GM12878 (cell line): ENCODE measurements around the gene PI4KA. TPM values are rescaled to one million over a fixed set of nuclear protein-coding genes. Genes with fewer than 3 reads are reported as not detected.
A peak's percentile ranks its signal among the peaks of the same experiment; 100 is the strongest.

Experiments used
- ATAC-seq: fragments of 200-7000 bp; cut with Tn5 transposase; 3 replicates; pipeline ENCODE4 v1.9.1; 2020; ENCODE audit warnings: mild to moderate bottlenecking, moderate library complexity
- BruUV-seq: library from RNA; stranded (reverse); fragments of 400-500 nt; replicated peaks from 2 replicates; lab custom pipeline; 2021; lab: Mats Ljungman, UMichigan
- CTCF ChIA-PET: fragments of 300-600 bp; sonication (Branson Sonifier 250); formaldehyde crosslinking; extraction: SDS; loops from one replicate; lab custom pipeline; 2021; ENCODE audit warnings: inconsistent platforms; lab: Yijun Ruan, JAX
- POLR2A ChIA-PET: fragments of 350-600 bp; formaldehyde crosslinking; extraction: SDS; loops from one replicate; lab custom pipeline; 2021; ENCODE audit warnings: inconsistent platforms; lab: Charles Lee
- RAD21 ChIA-PET: fragments of 300-600 bp; sonication (Branson Sonifier 250); formaldehyde crosslinking; loops from one replicate; lab custom pipeline; 2023; ENCODE audit warnings: antibody characterized with exemption; ENCODE audit not compliant: unreplicated experiment; lab: Charles Lee
- SMC1A ChIA-PET: fragments of 300-600 bp; sonication (Branson Sonifier 250); formaldehyde crosslinking; loops from one replicate; lab custom pipeline; 2023; ENCODE audit not compliant: unreplicated experiment, uncharacterized antibody; lab: Charles Lee
- DNase-seq: peaks from one replicate; pipeline ENCODE4 v3.0.0-alpha.2; 2011; ENCODE audit warnings: low read depth, low spot score
- FAIRE-seq: peaks from 3 replicates; lab custom pipeline; 2011; peaks lifted over from hg19 to GRCh38; lab: Jason Lieb, UNC
- H2AFZ ChIP-seq: 2 replicates; pipeline ENCODE4 v1.6.0; 2011; ENCODE audit warnings: low read depth, low read length, control low read depth; ENCODE audit not compliant: control insufficient read depth
- H3K27ac ChIP-seq: 2 replicates; pipeline ENCODE4 v1.5.1; 2011; ENCODE audit warnings: control low read depth; ENCODE audit not compliant: control insufficient read depth, insufficient read depth
- H3K27me3 ChIP-seq, 2 experiments: replicated peaks in 1 of 2; 2 replicates each; pipeline versions ENCODE4 v1.6.0 to v1.6.1; 2011; ENCODE audit warnings: low read length in 1 of 2; ENCODE audit not compliant: control insufficient read depth in 2 of 2, insufficient read depth in 2 of 2
- H3K36me3 ChIP-seq, 2 experiments: 2 replicates each; pipeline ENCODE4 v1.5.1; 2011; ENCODE audit warnings: low read length in 1 of 2; ENCODE audit not compliant: control insufficient read depth in 2 of 2, insufficient read depth in 2 of 2
- H3K4me1 ChIP-seq: 2 replicates; pipeline ENCODE4 v1.6.1; 2011; ENCODE audit warnings: mild to moderate bottlenecking, low read length, moderate library complexity, mixed read lengths; ENCODE audit not compliant: control insufficient read depth, insufficient read depth
- H3K4me2 ChIP-seq: 2 replicates; pipeline ENCODE4 v1.6.0; 2011; ENCODE audit warnings: control low read depth; ENCODE audit not compliant: control insufficient read depth, insufficient read depth
- H3K4me3 ChIP-seq: fragments of 200-600 bp; sonication (generic); 2 replicates; pipeline ENCODE4 v1.5.1; 2016
- H3K79me2 ChIP-seq: 2 replicates; pipeline ENCODE4 v1.6.0; 2011; ENCODE audit warnings: low read length; ENCODE audit not compliant: control insufficient read depth, insufficient read depth
- H3K9ac ChIP-seq: 2 replicates; pipeline ENCODE4 v1.8.0; 2011; ENCODE audit warnings: low read length, control low read depth, mixed read lengths; ENCODE audit not compliant: control insufficient read depth, insufficient read depth
- H3K9me3 ChIP-seq: replicated peaks from 3 replicates; pipeline ENCODE4 v1.5.1; 2011; ENCODE audit warnings: mild to moderate bottlenecking, low read length; ENCODE audit not compliant: control insufficient read depth, insufficient read depth
- H4K20me1 ChIP-seq: 2 replicates; pipeline ENCODE4 v1.6.0; 2011; ENCODE audit not compliant: control insufficient read depth, insufficient read depth
- ESRRA ChIP-seq: IDR thresholded peaks from 2 replicates; pipeline ENCODE4 v1.6.1; 2012; ENCODE audit warnings: mild to moderate bottlenecking, low read length, improper control_type of control experiment
- HCFC1 ChIP-seq: fragments of 150-350 bp; IDR thresholded peaks from 2 replicates; pipeline ENCODE4 v1.6.1; 2014; ENCODE audit warnings: low read length
- IRF4 ChIP-seq: IDR thresholded peaks from 2 replicates; pipeline ENCODE4 v1.6.1; 2011; ENCODE audit warnings: low read depth, low read length
- POLR2A ChIP-seq: IDR thresholded peaks from 2 replicates; pipeline ENCODE4 v1.6.1; 2011; ENCODE audit warnings: low read depth, mild to moderate bottlenecking, low read length
- WGBS: methylation state at CpG from one replicate; pipeline ENCODE4 v1.1.6; 2016; ENCODE audit warnings: low lambda C conversion rate; ENCODE audit not compliant: insufficient replicate concordance, insufficient coverage; ENCODE audit errors: missing lambda C conversion rate; 5-methylcytosine and 5-hydroxymethylcytosine counted together
- in situ Hi-C: fragments of 300-500 bp; cut with MboI; formaldehyde crosslinking; loops from 9 replicates; pipeline ENCODE4 v1.14.3; 2018; ENCODE audit warnings: mixed read lengths
- intact Hi-C: fragments of 100-400 bp; cut with micrococcal nuclease; formaldehyde crosslinking; loops from one replicate; pipeline ENCODE4 v1.14.2; 2022; ENCODE audit not compliant: unreplicated experiment
- polyA plus RNA-seq, 11 experiments: library from polyadenylated mRNA; depleted of rRNA in 4 of 11; unstranded in 6 of 11; stranded (reverse) in 5 of 11; fragments of >200 nt; fragmentation: Nextera tagmentation in 4 of 11; fragmentation: Illumina TruSeq in 1 of 11; extraction: Ambion mirVana in 4 of 11; extraction: Trizol in 1 of 11; gene quantifications; 1 replicate in 1 of 11; 2 replicates in 10 of 11; pipeline versions ENCODE4 v1.2.1 to v1.2.3, GENCODE V29; 2011 to 2016; ENCODE audit warnings: inconsistent platforms in 2 of 11, missing spikeins in 2 of 11, low read depth in 1 of 11
- total RNA-seq, 4 experiments: library from RNA; depleted of rRNA in 3 of 4; stranded (reverse); fragments of >200 nt in 3 of 4; fragmentation: Illumina TruSeq in 1 of 4; extraction: Trizol in 1 of 4; gene quantifications; 2 replicates each; pipeline versions ENCODE4 v1.2.1 to v1.2.3, GENCODE V29; 2013 to 2021

Gene PI4KA
- total and polyA plus RNA-seq, 10 of the 15 experiments (the other 5 are each of a cell fraction or from before 2014, with no cell fraction given) = 4.2 to 78.4 (median 42.1) TPM

DNA sequence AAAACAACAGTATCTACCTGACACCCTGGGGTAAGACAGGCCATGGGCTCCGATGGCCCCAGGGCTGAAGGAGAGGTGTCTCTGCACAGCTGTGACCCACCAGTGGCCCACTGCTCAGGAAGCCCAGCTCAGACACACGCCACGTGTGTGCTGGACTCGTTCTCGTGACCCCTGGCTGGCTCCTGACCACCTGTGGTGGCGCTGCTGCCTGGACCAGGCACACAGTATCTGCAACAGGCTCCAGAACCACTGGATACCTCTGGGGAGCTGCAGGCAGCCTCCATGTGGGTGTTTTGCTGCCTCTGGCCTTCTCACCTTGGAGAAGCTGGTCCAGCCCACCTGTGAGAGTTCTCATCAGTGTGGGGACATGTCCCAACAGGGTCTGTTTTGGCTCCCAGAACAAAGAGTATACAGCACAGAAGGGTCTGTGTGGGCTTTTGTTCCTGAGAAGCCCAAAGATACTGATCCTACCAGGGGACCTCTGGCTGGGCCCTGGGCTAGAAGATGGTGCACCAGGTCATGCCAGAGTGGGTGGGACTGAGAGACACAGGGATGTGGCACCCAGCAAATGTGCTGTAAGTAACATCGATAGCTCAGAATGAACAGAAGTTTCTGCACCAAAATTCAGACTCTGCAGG is 106.4 kb downstream of the PI4KA start:
- POLR2A ChIA-PET = interaction anchor here (1.1 kb wide), 1 partner anchor 10 kb away, joined by 3 read pairs; no protein-coding TSS in a partner anchor
- no peak overlapping the region for H2AFZ ChIP-seq
- no peak for FAIRE-seq
- no peaks in the 10 kb centered on the region for H4K20me1 ChIP-seq
- no TSS peak for BruUV-seq
- peaks cover 6 to 18% of the 10 kb centered on the region in 2 experiments; a peak in 3 of 4 replicates for H3K36me3 ChIP-seq
- no peaks in the 10 kb centered on the region for H3K9me3 ChIP-seq
- WGBS = 99% methylated on average over 7 of the region's 7 CpGs
- CTCF ChIA-PET = interaction anchor here (0.6 to 1.2 kb wide), 3 partner anchors 11 to 1083 kb away, joined by 3 to 5 read pairs (median 4); no protein-coding TSS in a partner anchor
- intact Hi-C loops = no loop called here
- H3K4me1 ChIP-seq = peaks cover 45% of the 10 kb centered on the region
- SMC1A ChIA-PET = interaction anchor here (0.6 kb wide), 1 partner anchor 113 kb away, joined by 3 read pairs; no protein-coding TSS in a partner anchor
- no peak overlapping the region for H3K4me2 ChIP-seq
- H3K9ac ChIP-seq = no peak overlapping the region; the same call in 1 of the 2 replicates
- peak overlapping the region; percentile 43 for H3K27ac ChIP-seq
- TF ChIP-seq HCFC1 (no peak), ESRRA (no peak)
- RAD21 ChIA-PET = no interaction called here
- no peak overlapping the region for H3K4me3 ChIP-seq
- no peak for ATAC-seq
- no peaks in the 10 kb centered on the region for H3K27me3 ChIP-seq
- no peak for DNase-seq
- in situ Hi-C loops = no loop called here
- no peaks in the 10 kb centered on the region for H3K79me2 ChIP-seq

DNA sequence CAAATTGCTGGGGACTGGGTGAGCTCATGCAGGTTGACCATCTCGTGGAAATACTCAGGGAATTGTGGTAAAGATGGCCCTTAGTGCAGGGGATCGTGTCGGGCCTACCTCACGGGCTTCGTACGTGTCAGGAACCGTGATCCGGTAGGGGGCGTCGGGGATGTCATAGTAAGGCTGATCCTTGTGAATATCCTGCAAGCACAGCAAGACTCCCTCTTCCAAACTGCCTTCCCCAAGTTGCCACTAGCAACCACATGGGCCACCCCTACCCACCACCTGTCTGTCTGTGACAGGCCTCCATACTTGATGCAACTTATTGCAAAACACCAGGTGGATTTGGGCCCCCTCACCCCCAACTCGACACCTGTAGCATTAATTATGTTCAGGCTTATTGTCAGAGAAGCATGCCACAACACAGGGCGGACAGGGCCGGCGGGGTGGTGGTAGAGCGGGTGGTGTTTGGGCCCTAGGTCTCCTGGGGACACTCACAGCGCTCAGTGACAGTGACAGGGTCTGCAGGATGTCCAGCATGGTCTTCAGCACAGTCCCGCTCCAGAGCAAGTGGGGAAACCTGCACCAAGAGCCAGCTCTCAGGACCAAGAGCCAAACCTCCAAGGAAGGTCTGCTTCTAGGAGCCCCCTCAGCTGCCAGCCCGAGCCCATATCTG is 107.3 kb downstream of the PI4KA start:
- Histone ChIP-seq H3K27ac (peak overlapping the region; percentile 76), H3K4me2 (peak overlapping the region; percentile 78), H4K20me1 (no peaks in the 10 kb centered on the region), H3K27me3 (no peaks in the 10 kb centered on the region), H3K36me3 (peaks cover 9 to 27% of the 10 kb centered on the region in 2 experiments; a peak in 3 of 4 replicates), H3K4me3 (no peak overlapping the region), H3K4me1 (peaks cover 50% of the 10 kb centered on the region), H3K9ac (no peak overlapping the region; the same call in 1 of the 2 replicates), H2AFZ (no peak overlapping the region)
- CTCF ChIA-PET = interaction anchor here (0.6 to 3.8 kb wide), 3 partner anchors 10 to 1082 kb away, joined by 4 to 28 read pairs (median 14); no protein-coding TSS in a partner anchor
- POLR2A ChIA-PET = interaction anchor here (0.6 to 1.3 kb wide), 4 partner anchors 9 to 176 kb away, joined by 3 to 8 read pairs (median 4); no protein-coding TSS in a partner anchor
- no peak for ATAC-seq
- BruUV-seq = no TSS peak
- 98% methylated on average over 18 of the region's 18 CpGs for WGBS
- intact Hi-C loops = no loop called here
- RAD21 ChIA-PET = interaction anchor here (1.6 to 3.8 kb wide), 2 partner anchors 32 to 48 kb away, joined by 7 to 27 read pairs; no protein-coding TSS in a partner anchor
- TF ChIP-seq IRF4 = no peak
- TF ChIP-seq POLR2A = 0 out of 2 replicates have a peak, but pooled peaks have one; percentile 3
- TF ChIP-seq, all 136 proteins: peak for 1
- no peaks in the 10 kb centered on the region for H3K79me2 ChIP-seq
- FAIRE-seq (no peak), DNase-seq (no peak)
- H3K9me3 ChIP-seq = no peaks in the 10 kb centered on the region
- in situ Hi-C loops = no loop called here
- SMC1A ChIA-PET = interaction anchor here (0.5 to 4.2 kb wide), 5 partner anchors 9 to 49 kb away, joined by 3 to 41 read pairs (median 3); no protein-coding TSS in a partner anchor
